K562 (cell line): ENCODE measurements around the gene SLC35E3. TPM values are rescaled to one million over a fixed set of nuclear protein-coding genes. Genes with fewer than 3 reads are reported as not detected.

Experiments
- CREB1 ChIP-seq, 2 experiments: sonication (generic) in 1 of 2; formaldehyde crosslinking in 1 of 2; IDR thresholded peaks; 2 replicates each; pipeline versions ENCODE4 v1.6.1 to v1.8.0; 2012 to 2022; ENCODE audit warnings: inconsistent platforms in 1 of 2, mild to moderate bottlenecking in 1 of 2, missing genetic modification reagents in 1 of 2, moderate library complexity in 1 of 2
- DNMT1 ChIP-seq: fragments of 450-650 bp; IDR thresholded peaks from 2 replicates; pipeline ENCODE4 v1.6.1; 2016; ENCODE audit warnings: antibody characterized with exemption, mild to moderate bottlenecking
- E2F8 ChIP-seq: fragments of 450-650 bp; IDR thresholded peaks from 2 replicates; pipeline ENCODE4 v1.7.1; 2018; ENCODE audit warnings: mild to moderate bottlenecking, low read depth; ENCODE audit not compliant: partially characterized antibody
- HMG20A ChIP-seq: fragments of 450-650 bp; formaldehyde crosslinking; conservative IDR thresholded peaks from 2 replicates; pipeline ENCODE4 v1.4.0; 2020; ENCODE audit warnings: mild to moderate bottlenecking, mixed read lengths
- MCM5 ChIP-seq: fragments of 450-650 bp; IDR thresholded peaks from 2 replicates; pipeline ENCODE4 v1.6.1; 2016; ENCODE audit warnings: low read depth
- MTA2 ChIP-seq: fragments of 450-650 bp; IDR thresholded peaks from 2 replicates; pipeline ENCODE4 v1.6.1; 2016; ENCODE audit warnings: low read depth
- OTX1 ChIP-seq: fragments of 450-650 bp; formaldehyde crosslinking; IDR thresholded peaks from 2 replicates; pipeline ENCODE4 v1.4.0; 2022; ENCODE audit warnings: mild to moderate bottlenecking
- ZNF217 ChIP-seq: sonication (generic); formaldehyde crosslinking; IDR thresholded peaks from 2 replicates; pipeline ENCODE4 v1.8.0; 2022; ENCODE audit warnings: mild to moderate bottlenecking, missing genetic modification reagents
- ZNF318 ChIP-seq, 2 experiments: fragments of 450-650 bp; IDR thresholded peaks; 2 replicates each; pipeline ENCODE4 v1.6.1; 2016; ENCODE audit warnings: mild to moderate bottlenecking in 2 of 2, borderline replicate concordance in 1 of 2, low read depth in 1 of 2, moderate library complexity in 1 of 2
- ZNF644 ChIP-seq: fragments of 200-800 bp; sonication (Bioruptor generic); IDR thresholded peaks from 2 replicates; pipeline ENCODE4 v1.6.1; 2016; ENCODE audit warnings: low read depth, missing genetic modification characterization, missing compliant biosample characterization
- polyA plus RNA-seq, 8 experiments: library from polyadenylated mRNA; depleted of rRNA in 4 of 8; stranded (reverse) in 5 of 8; unstranded in 3 of 8; fragments of >200 nt; fragmentation: Nextera tagmentation in 2 of 8; fragmentation: Illumina TruSeq in 1 of 8; extraction: Ambion mirVana in 2 of 8; extraction: Trizol in 1 of 8; gene quantifications; 2 replicates each; pipeline versions ENCODE4 v1.2.1 to v1.2.3, GENCODE V29; 2011 to 2014; ENCODE audit warnings: inconsistent platforms in 1 of 8, missing spikeins in 1 of 8
- total RNA-seq, 7 experiments: library from RNA; depleted of rRNA in 6 of 7; stranded (reverse); fragments of >200 nt in 6 of 7; fragmentation: Illumina TruSeq in 2 of 7; extraction: Trizol in 2 of 7; gene quantifications; 2 replicates each; pipeline versions ENCODE4 v1.2.1 to v1.2.3, GENCODE V29; 2011 to 2021; ENCODE audit warnings: low replicate concordance in 1 of 7
- TF ChIP-seq, protein P1 (sequence below): sonication (generic); formaldehyde crosslinking; IDR thresholded peaks from 2 replicates; pipeline ENCODE4 v1.8.0; 2022; ENCODE audit warnings: missing genetic modification reagents, mild to moderate bottlenecking, borderline replicate concordance

Gene SLC35E3
- total and polyA plus RNA-seq, 9 of the 15 experiments (the other 6 are each of a cell fraction or from before 2014, with no cell fraction given), result 1.2 to 5.9 (median 3.8) TPM

GRCh38 chr12:68743356-68743755 lies 2.6 kb upstream of the SLC35E3 start (continued):
- no peak for TF ChIP-seq ZNF318 (IDR thresholded peaks at IDR 0.05; ENCODE audit: borderline replicate concordance in 1 of 2, low read depth in 1 of 2)
- no peak for TF ChIP-seq DNMT1
- no peak for TF ChIP-seq MTA2
- TF ChIP-seq ZNF217, result no peak
- TF ChIP-seq, protein P1, sequence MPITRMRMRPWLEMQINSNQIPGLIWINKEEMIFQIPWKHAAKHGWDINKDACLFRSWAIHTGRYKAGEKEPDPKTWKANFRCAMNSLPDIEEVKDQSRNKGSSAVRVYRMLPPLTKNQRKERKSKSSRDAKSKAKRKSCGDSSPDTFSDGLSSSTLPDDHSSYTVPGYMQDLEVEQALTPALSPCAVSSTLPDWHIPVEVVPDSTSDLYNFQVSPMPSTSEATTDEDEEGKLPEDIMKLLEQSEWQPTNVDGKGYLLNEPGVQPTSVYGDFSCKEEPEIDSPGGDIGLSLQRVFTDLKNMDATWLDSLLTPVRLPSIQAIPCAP (CRISPR knock-in tag), result no peak
- no peak for TF ChIP-seq HMG20A (CRISPR knock-in tag)
- TF ChIP-seq MCM5, result no peak
- no peak for TF ChIP-seq OTX1
- no peak for TF ChIP-seq ZNF644 (tag)
- no peak for TF ChIP-seq CREB1 (IDR thresholded peaks at IDR 0.05)
- TF ChIP-seq CREB1 (CRISPR knock-in tag; IDR thresholded peaks at IDR 0.05), result no peak
- no peak for TF ChIP-seq E2F8
